Keratinocyte (primary cell): Measurements from ENCODE around the gene TRIM69. TPM values are rescaled to one million over a fixed set of nuclear protein-coding genes. Genes with fewer than 3 reads are reported as not detected.

Experiments
- DNase-seq: peaks from one replicate; pipeline ENCODE4 v3.0.0-alpha.2; 2011; ENCODE audit warnings: low read depth, missing footprints, low spot score
- FAIRE-seq: peaks from 2 replicates; lab custom pipeline; 2011; peaks lifted over from hg19 to GRCh38; lab: Jason Lieb, UNC
- H2AFZ ChIP-seq: 2 replicates; pipeline ENCODE4 v1.6.0; 2012; ENCODE audit warnings: low read length, control low read depth, inconsistent platforms; ENCODE audit not compliant: control insufficient read depth
- H3K27ac ChIP-seq: 2 replicates; pipeline ENCODE4 v1.5.1; 2011; ENCODE audit warnings: low read length; ENCODE audit not compliant: control insufficient read depth, insufficient read depth
- H3K27me3 ChIP-seq: 3 replicates; pipeline ENCODE4 v1.6.0; 2011; ENCODE audit warnings: low read length; ENCODE audit not compliant: control insufficient read depth, insufficient read depth; ENCODE audit errors: extremely low read depth
- H3K36me3 ChIP-seq, 2 experiments: 2 replicates in 1 of 2; 3 replicates in 1 of 2; pipeline ENCODE4 v1.5.1; 2011; ENCODE audit warnings: low read length in 2 of 2, mild to moderate bottlenecking in 1 of 2; ENCODE audit not compliant: control insufficient read depth in 2 of 2, insufficient read depth in 2 of 2; ENCODE audit errors: extremely low read depth in 1 of 2
- H3K4me1 ChIP-seq: 3 replicates; pipeline ENCODE4 v1.5.1; 2011; ENCODE audit warnings: low read length; ENCODE audit not compliant: control insufficient read depth, insufficient read depth; ENCODE audit errors: extremely low read depth
- H3K4me2 ChIP-seq: 3 replicates; pipeline ENCODE4 v1.6.0; 2011; ENCODE audit warnings: low read depth, low read length; ENCODE audit not compliant: control insufficient read depth, insufficient read depth; ENCODE audit errors: extremely low read depth
- H3K4me3 ChIP-seq, 3 experiments: fragments of 200-600 bp in 1 of 3; sonication (generic) in 1 of 3; 2 replicates in 2 of 3; 3 replicates in 1 of 3; pipeline ENCODE4 v1.5.1; 2011 to 2016; ENCODE audit warnings: low read length in 3 of 3, mild to moderate bottlenecking in 3 of 3, control low read depth in 2 of 3, inconsistent platforms in 1 of 3, low read depth in 1 of 3, mixed read lengths in 1 of 3, mixed run types in 1 of 3, moderate library complexity in 1 of 3; ENCODE audit not compliant: control insufficient read depth in 2 of 3, insufficient read depth in 2 of 3; ENCODE audit errors: extremely low read depth in 1 of 3
- H3K79me2 ChIP-seq: 2 replicates; pipeline ENCODE4 v1.6.0; 2012; ENCODE audit warnings: low read length; ENCODE audit not compliant: control insufficient read depth, insufficient read depth
- H3K9ac ChIP-seq: 3 replicates; pipeline ENCODE4 v1.6.0; 2011; ENCODE audit warnings: low read length; ENCODE audit not compliant: control insufficient read depth, insufficient read depth; ENCODE audit errors: extremely low read depth
- H3K9me1 ChIP-seq: 3 replicates; pipeline ENCODE4 v1.6.0; 2011; ENCODE audit warnings: low read length; ENCODE audit not compliant: control insufficient read depth, insufficient read depth; ENCODE audit errors: extremely low read depth
- H3K9me3 ChIP-seq: 2 replicates; pipeline ENCODE4 v1.5.1; 2012; ENCODE audit warnings: low read depth, low read length; ENCODE audit not compliant: control insufficient read depth
- H4K20me1 ChIP-seq: 3 replicates; pipeline ENCODE4 v1.6.0; 2011; ENCODE audit warnings: low read length; ENCODE audit not compliant: control insufficient read depth, insufficient read depth; ENCODE audit errors: extremely low read depth
- EZH2 ChIP-seq: IDR thresholded peaks from one replicate; pipeline ENCODE4 v1.6.1; 2012; ENCODE audit warnings: inconsistent platforms, mild to moderate bottlenecking, low read length, moderate library complexity
- dilution Hi-C: fragments of 300-500 bp; cut with MboI; formaldehyde crosslinking; loops from one replicate; pipeline ENCODE4 v1.7.0; 2020; ENCODE audit warnings: low sequenced_read_pairs; ENCODE audit not compliant: extremely low pct_ligation_motif_present
- polyA plus RNA-seq, 5 experiments: library from polyadenylated mRNA; depleted of rRNA in 3 of 5; stranded (reverse) in 3 of 5; stranded (forward) in 1 of 5; unstranded in 1 of 5; fragments of >200 nt; gene quantifications; 1 replicate in 1 of 5; 2 replicates in 3 of 5; 3 replicates in 1 of 5; pipeline versions ENCODE4 v1.2.1 to v1.2.3, GENCODE V29; 2011 to 2012; ENCODE audit warnings: missing spikeins in 2 of 5, low read depth in 1 of 5, low replicate concordance in 1 of 5
- TF ChIP-seq, protein P1 (sequence below), 3 experiments: IDR thresholded peaks in 1 of 3; conservative IDR thresholded peaks in 1 of 3; optimal IDR thresholded peaks in 1 of 3; 2 replicates in 2 of 3; 3 replicates in 1 of 3; pipeline versions ENCODE3 to v1.5.1; 2011; ENCODE audit warnings: low read length in 3 of 3, mild to moderate bottlenecking in 3 of 3, moderate library complexity in 2 of 3, control low read depth in 1 of 3, inconsistent platforms in 1 of 3; ENCODE audit not compliant: insufficient read depth in 2 of 3; ENCODE audit errors: extremely low read depth in 1 of 3

TRIM69 gene
- polyA plus RNA-seq, 1 donor (not counting 4 experiments of a cell fraction or from before 2014, with no cell fraction given) = 11.0 TPM

DNA sequence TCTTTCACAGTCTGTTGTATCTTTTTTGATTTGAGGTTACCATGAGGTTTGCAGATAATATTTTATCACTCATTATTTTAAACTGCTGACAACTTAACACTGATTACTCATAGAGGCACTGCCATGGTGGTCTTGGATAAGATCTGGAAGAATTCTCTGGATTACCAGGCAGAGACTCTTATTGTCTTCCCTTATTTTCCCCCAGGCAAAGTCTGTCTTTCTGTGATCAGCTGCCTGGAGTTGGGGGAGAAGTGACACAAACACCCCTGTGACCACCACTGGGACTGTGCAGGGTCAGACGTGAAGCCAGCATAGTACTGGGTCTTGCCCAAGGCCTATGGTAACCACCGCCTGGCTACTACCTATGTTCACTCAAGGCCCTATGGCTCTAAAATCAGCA is 29.9 kb upstream of the TRIM69 start:
- dilution Hi-C loops = no loop called here
- H3K4me3 ChIP-seq = no peak overlapping the region
- TF ChIP-seq EZH2 = no peak
- TF ChIP-seq, protein P1, sequence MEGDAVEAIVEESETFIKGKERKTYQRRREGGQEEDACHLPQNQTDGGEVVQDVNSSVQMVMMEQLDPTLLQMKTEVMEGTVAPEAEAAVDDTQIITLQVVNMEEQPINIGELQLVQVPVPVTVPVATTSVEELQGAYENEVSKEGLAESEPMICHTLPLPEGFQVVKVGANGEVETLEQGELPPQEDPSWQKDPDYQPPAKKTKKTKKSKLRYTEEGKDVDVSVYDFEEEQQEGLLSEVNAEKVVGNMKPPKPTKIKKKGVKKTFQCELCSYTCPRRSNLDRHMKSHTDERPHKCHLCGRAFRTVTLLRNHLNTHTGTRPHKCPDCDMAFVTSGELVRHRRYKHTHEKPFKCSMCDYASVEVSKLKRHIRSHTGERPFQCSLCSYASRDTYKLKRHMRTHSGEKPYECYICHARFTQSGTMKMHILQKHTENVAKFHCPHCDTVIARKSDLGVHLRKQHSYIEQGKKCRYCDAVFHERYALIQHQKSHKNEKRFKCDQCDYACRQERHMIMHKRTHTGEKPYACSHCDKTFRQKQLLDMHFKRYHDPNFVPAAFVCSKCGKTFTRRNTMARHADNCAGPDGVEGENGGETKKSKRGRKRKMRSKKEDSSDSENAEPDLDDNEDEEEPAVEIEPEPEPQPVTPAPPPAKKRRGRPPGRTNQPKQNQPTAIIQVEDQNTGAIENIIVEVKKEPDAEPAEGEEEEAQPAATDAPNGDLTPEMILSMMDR (optimal IDR thresholded peaks at IDR 0.05 in 1 of 3, IDR thresholded peaks at IDR 0.05 in 1 of 3, conservative IDR thresholded peaks at IDR 0.05 in 1 of 3; ENCODE audit: extremely low read depth in 1 of 3, insufficient read depth in 2 of 3, low read length in 3 of 3) = no peak
- no peaks in the 10 kb centered on the region for H4K20me1 ChIP-seq
- no peak for DNase-seq
- no peak for FAIRE-seq
- no peak overlapping the region for H3K9ac ChIP-seq
- no peak overlapping the region for H3K27ac ChIP-seq
- no peaks in the 10 kb centered on the region for H3K36me3 ChIP-seq
- no peak overlapping the region for H2AFZ ChIP-seq
- H3K79me2 ChIP-seq = peaks cover under 1% of the 10 kb centered on the region
- H3K4me1 ChIP-seq = peaks cover 7% of the 10 kb centered on the region
- H3K27me3 ChIP-seq = no peaks in the 10 kb centered on the region
- no peaks in the 10 kb centered on the region for H3K9me1 ChIP-seq
- H3K4me2 ChIP-seq = no peak overlapping the region
- no peaks in the 10 kb centered on the region for H3K9me3 ChIP-seq

DNA sequence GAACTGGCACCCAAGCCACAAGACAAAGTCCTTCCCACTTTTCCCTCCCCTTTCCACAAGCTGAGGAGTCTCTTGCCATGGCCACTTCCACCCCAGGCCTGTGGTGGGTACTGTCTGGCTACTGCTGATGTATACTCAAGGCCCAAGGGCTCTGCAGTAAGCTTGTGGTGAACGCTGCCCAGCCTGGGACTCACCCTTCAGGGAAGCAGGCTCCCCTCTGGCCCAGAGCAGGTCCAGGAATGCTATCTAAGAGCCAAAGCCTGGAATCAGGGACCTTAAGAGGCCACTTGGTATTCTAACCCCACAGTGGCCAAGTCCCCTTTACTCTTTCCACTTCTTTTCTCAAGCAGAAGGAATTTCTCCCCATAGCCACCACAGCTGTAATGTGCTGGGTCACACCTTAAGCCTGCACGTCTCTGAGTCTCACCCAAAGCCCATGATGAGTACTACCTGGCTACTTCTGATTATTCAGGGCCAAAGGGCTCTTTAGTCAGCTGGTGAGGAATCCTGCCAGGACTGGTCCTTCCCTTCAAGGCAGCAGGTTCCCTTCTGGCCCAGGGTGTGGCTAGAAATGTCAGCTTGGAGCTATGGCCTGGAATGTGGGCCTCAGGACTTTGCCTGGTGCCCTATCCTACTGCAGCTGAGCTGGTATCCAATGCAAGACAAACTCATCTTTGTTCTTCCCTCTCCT is 29.2 kb upstream of the TRIM69 start:
- no peak overlapping the region for H3K4me2 ChIP-seq
- dilution Hi-C loops = no loop called here
- no peaks in the 10 kb centered on the region for H3K36me3 ChIP-seq
- no peak for DNase-seq
- H3K27ac ChIP-seq = no peak overlapping the region
- H3K9me1 ChIP-seq = no peaks in the 10 kb centered on the region
- H3K9me3 ChIP-seq = no peaks in the 10 kb centered on the region
- no peaks in the 10 kb centered on the region for H3K27me3 ChIP-seq
- H3K4me3 ChIP-seq = no peak overlapping the region
- peaks cover 7% of the 10 kb centered on the region for H3K4me1 ChIP-seq
- peaks cover 8% of the 10 kb centered on the region for H3K79me2 ChIP-seq
- FAIRE-seq = peak; percentile 34
- no peaks in the 10 kb centered on the region for H4K20me1 ChIP-seq
- no peak for TF ChIP-seq EZH2
- TF ChIP-seq, protein P1 (optimal IDR thresholded peaks at IDR 0.05 in 1 of 3, IDR thresholded peaks at IDR 0.05 in 1 of 3, conservative IDR thresholded peaks at IDR 0.05 in 1 of 3; ENCODE audit: extremely low read depth in 1 of 3, insufficient read depth in 2 of 3, low read length in 3 of 3) = no peak
- no peak overlapping the region for H3K9ac ChIP-seq
- H2AFZ ChIP-seq = no peak overlapping the region
